T-helper 9 cell (primary cell): ENCODE data around the gene MAP7D2.

ENCODE experiments used
- DNase-seq: peaks from one replicate; pipeline ENCODE4 v3.0.0-alpha.2; 2020

MAP7D2 gene

GRCh38 chrX:19964017-19964710, 152.5 kb downstream of the MAP7D2 start:
- no peak for DNase-seq

GRCh38 chrX:19960913-19961312, 155.8 kb downstream of the MAP7D2 start:
- no peak for DNase-seq

GRCh38 chrX:19958552-19959486, 157.9 kb downstream of the MAP7D2 start:
- DNase-seq: no peak

GRCh38 chrX:19956923-19957322, 159.8 kb downstream of the MAP7D2 start:
- no peak for DNase-seq
